ENCODE measurements around the gene ZNF784. TPM values are rescaled to one million over a fixed set of nuclear protein-coding genes. Genes with fewer than 3 reads are reported as not detected.

ZNF784 gene
- total and polyA plus RNA-seq, 9 of the 15 experiments (the other 6 are each of a cell fraction or from before 2014, with no cell fraction given) = 0.14 to 6.1 (median 2.1) TPM

DNA sequence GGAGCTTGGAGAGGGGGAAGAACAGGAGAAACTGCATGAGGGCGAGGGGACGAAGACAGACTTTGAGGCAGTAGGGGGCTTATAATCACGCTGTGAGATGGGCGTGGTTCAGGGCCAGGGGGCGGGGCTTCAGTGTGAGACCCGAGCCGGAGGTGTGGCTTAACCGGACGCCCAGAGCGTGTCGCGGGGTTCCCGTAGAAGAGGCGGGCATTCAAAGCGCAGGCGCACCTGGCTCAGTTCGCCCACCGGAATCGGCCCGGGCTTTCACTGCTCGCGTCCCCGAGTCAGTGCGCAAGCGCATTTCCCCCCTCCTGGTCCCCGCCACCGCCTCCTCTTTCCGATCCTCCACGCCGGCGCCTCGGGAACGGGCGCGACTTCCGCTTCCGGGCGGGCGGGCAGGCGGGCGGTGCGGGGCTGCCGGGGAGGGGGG is 19.1 kb downstream of the ZNF784 start (continued):
- TF ChIP-seq, protein P1, sequence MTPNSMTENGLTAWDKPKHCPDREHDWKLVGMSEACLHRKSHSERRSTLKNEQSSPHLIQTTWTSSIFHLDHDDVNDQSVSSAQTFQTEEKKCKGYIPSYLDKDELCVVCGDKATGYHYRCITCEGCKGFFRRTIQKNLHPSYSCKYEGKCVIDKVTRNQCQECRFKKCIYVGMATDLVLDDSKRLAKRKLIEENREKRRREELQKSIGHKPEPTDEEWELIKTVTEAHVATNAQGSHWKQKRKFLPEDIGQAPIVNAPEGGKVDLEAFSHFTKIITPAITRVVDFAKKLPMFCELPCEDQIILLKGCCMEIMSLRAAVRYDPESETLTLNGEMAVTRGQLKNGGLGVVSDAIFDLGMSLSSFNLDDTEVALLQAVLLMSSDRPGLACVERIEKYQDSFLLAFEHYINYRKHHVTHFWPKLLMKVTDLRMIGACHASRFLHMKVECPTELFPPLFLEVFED (CRISPR knock-in tag; conservative IDR thresholded peaks at IDR 0.05) = no peak
- peak; percentile 98 for TF ChIP-seq GABPA (tag; conservative IDR thresholded peaks at IDR 0.05; ENCODE audit: low read depth)
- TF ChIP-seq ETV1 (tag; conservative IDR thresholded peaks at IDR 0.05; ENCODE audit: low read depth) = 0 out of 2 replicates have a peak, but pooled peaks have one; percentile 14
- peak; percentile 32; the same call in 1 of the 2 replicates for TF ChIP-seq ELF4 (CRISPR knock-in tag; IDR thresholded peaks at IDR 0.05)
- TF ChIP-seq, protein P2, sequence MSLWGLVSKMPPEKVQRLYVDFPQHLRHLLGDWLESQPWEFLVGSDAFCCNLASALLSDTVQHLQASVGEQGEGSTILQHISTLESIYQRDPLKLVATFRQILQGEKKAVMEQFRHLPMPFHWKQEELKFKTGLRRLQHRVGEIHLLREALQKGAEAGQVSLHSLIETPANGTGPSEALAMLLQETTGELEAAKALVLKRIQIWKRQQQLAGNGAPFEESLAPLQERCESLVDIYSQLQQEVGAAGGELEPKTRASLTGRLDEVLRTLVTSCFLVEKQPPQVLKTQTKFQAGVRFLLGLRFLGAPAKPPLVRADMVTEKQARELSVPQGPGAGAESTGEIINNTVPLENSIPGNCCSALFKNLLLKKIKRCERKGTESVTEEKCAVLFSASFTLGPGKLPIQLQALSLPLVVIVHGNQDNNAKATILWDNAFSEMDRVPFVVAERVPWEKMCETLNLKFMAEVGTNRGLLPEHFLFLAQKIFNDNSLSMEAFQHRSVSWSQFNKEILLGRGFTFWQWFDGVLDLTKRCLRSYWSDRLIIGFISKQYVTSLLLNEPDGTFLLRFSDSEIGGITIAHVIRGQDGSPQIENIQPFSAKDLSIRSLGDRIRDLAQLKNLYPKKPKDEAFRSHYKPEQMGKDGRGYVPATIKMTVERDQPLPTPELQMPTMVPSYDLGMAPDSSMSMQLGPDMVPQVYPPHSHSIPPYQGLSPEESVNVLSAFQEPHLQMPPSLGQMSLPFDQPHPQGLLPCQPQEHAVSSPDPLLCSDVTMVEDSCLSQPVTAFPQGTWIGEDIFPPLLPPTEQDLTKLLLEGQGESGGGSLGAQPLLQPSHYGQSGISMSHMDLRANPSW (CRISPR knock-in tag; IDR thresholded peaks at IDR 0.05) = no peak
- TF ChIP-seq TCFL5 (CRISPR knock-in tag; conservative IDR thresholded peaks at IDR 0.05) = no peak
- TF ChIP-seq TBP (optimal IDR thresholded peaks at IDR 0.05; ENCODE audit: low read depth, low read length) = peak; percentile 63
- peak; percentile 73 for TF ChIP-seq HMGN3 (IDR thresholded peaks at IDR 0.05; ENCODE audit: borderline replicate concordance, extremely low read depth, insufficient read length, low read depth, low read length)
- TF ChIP-seq ZNF586 (CRISPR knock-in tag; conservative IDR thresholded peaks at IDR 0.05) = no peak
- TF ChIP-seq ZNF707 (CRISPR knock-in tag; conservative IDR thresholded peaks at IDR 0.05) = no peak
- TF ChIP-seq SAP30 (IDR thresholded peaks at IDR 0.05; ENCODE audit: borderline replicate concordance, insufficient read depth, low read depth, low read length, poor library complexity, severe bottlenecking) = no peak
- TF ChIP-seq CREBBP (IDR thresholded peaks at IDR 0.05; ENCODE audit: low read depth, low read length) = no peak
- TF ChIP-seq, protein P3, sequence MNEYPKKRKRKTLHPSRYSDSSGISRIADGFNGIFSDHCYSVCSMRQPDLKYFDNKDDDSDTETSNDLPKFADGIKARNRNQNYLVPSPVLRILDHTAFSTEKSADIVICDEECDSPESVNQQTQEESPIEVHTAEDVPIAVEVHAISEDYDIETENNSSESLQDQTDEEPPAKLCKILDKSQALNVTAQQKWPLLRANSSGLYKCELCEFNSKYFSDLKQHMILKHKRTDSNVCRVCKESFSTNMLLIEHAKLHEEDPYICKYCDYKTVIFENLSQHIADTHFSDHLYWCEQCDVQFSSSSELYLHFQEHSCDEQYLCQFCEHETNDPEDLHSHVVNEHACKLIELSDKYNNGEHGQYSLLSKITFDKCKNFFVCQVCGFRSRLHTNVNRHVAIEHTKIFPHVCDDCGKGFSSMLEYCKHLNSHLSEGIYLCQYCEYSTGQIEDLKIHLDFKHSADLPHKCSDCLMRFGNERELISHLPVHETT (CRISPR knock-in tag; conservative IDR thresholded peaks at IDR 0.05 in 1 of 2, IDR thresholded peaks at IDR 0.05 in 1 of 2) = peak in 1 of 2 experiments; percentile 96; a peak in 2 of 4 replicates
- no peak for TF ChIP-seq RB1 (IDR thresholded peaks at IDR 0.05; ENCODE audit: low read depth)
- peak; percentile 29; the same call in 1 of the 2 replicates for TF ChIP-seq CREB1 (IDR thresholded peaks at IDR 0.05)
- no peak; the same call in 1 of the 2 replicates for TF ChIP-seq CREB1 (CRISPR knock-in tag; IDR thresholded peaks at IDR 0.05)
- no peak for TF ChIP-seq E2F3 (CRISPR knock-in tag; IDR thresholded peaks at IDR 0.05)
- no peak for TF ChIP-seq GTF2A2 (tag; IDR thresholded peaks at IDR 0.05)
- TF ChIP-seq MCM3 (IDR thresholded peaks at IDR 0.05) = no peak
- TF ChIP-seq, protein P4, sequence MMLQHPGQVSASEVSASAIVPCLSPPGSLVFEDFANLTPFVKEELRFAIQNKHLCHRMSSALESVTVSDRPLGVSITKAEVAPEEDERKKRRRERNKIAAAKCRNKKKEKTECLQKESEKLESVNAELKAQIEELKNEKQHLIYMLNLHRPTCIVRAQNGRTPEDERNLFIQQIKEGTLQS (IDR thresholded peaks at IDR 0.05) = no peak
- TF ChIP-seq, protein P4 (CRISPR knock-in tag; conservative IDR thresholded peaks at IDR 0.05) = no peak
- 0 out of 4 replicates have a peak, but pooled peaks of 1 of the 2 experiments have one; percentile 24 for TF ChIP-seq ETV6 (IDR thresholded peaks at IDR 0.05; ENCODE audit: borderline replicate concordance in 1 of 2, low read depth in 2 of 2, low read length in 1 of 2)
- no peak for TF ChIP-seq ETV6 (CRISPR knock-in tag; IDR thresholded peaks at IDR 0.05; ENCODE audit: borderline replicate concordance)

Measured in K562 (cell line).